Sigmoid colon (tissue), 4 donors: ENCODE data around the gene TSNAXIP1.

Source experiments
- POLR2AphosphoS5 ChIP-seq, 4 donors: sonication (generic); formaldehyde crosslinking; IDR thresholded peaks; one replicate each; pipeline ENCODE4 v1.6.1; 2017; ENCODE audit warnings: antibody characterized with exemption in 4 of 4
- TF ChIP-seq, protein P1 (sequence below), 4 experiments: fragments of 450-650 bp in 3 of 4; fragments of 200-600 bp in 1 of 4; IDR thresholded peaks; one replicate each; pipeline ENCODE4 v1.5.1; 2016 to 2019; ENCODE audit warnings: antibody characterized with exemption in 4 of 4, mild to moderate bottlenecking in 3 of 4, moderate library complexity in 2 of 4

DNA sequence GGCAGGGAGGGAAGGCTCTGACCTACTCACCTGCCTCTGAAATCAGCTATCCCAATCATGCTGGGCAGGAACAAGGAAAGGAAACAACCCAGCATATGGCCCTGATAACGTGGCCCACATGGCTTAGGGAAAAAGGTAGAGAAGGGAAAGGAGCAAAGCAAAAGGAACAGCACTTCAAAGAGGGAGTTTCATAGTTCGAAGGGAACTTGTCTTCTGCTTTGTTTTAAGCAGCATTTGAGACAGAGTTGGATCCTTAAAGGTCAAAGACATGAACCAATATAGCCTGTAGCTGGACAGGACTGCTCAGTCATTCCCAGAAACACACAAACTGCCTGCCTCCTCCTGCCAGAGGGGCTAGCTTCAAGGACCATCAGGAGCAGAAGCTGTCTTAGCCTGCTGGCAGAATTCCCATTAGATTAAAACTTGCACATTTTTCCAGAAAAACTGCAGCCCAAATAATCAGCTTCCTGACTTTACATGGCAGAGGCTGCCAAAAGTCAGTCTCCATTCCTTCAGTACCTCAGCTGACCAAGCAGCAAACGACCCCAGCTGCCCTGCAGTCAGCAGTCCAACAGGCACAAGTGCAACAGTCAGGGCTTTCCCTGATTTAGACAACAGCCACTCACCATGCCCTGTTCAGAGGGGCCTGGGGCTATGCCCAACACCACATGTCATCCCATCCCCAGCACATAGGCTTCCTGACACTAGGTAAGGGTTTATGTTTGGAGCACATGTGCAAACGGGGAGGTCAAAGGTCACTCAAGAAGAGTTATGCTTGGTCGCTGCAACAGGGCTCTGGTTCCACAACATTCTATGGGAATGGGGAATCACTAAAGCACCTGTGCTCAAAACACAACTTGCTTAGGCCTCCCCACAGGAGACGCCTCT is 32.9 kb upstream of the TSNAXIP1 start:
- TF ChIP-seq, protein P1, sequence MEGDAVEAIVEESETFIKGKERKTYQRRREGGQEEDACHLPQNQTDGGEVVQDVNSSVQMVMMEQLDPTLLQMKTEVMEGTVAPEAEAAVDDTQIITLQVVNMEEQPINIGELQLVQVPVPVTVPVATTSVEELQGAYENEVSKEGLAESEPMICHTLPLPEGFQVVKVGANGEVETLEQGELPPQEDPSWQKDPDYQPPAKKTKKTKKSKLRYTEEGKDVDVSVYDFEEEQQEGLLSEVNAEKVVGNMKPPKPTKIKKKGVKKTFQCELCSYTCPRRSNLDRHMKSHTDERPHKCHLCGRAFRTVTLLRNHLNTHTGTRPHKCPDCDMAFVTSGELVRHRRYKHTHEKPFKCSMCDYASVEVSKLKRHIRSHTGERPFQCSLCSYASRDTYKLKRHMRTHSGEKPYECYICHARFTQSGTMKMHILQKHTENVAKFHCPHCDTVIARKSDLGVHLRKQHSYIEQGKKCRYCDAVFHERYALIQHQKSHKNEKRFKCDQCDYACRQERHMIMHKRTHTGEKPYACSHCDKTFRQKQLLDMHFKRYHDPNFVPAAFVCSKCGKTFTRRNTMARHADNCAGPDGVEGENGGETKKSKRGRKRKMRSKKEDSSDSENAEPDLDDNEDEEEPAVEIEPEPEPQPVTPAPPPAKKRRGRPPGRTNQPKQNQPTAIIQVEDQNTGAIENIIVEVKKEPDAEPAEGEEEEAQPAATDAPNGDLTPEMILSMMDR (IDR thresholded peaks at IDR 0.05): no peak
- TF ChIP-seq POLR2AphosphoS5 (IDR thresholded peaks at IDR 0.05): no peak
